HEK293T (cell line): ENCODE measurements around the gene PAQR7.

Experiments
- CTCF ChIA-PET: fragments of 350-600 bp; formaldehyde crosslinking; extraction: SDS; loops from one replicate; lab custom pipeline; 2021; ENCODE audit warnings: antibody characterized with exemption, inconsistent platforms; lab: Yijun Ruan, JAX
- POLR2A ChIA-PET: fragments of 350-600 bp; formaldehyde crosslinking; extraction: SDS; loops from one replicate; lab custom pipeline; 2020; ENCODE audit warnings: antibody characterized with exemption, inconsistent platforms; lab: Yijun Ruan, JAX
- DNase-seq: peaks from one replicate; pipeline ENCODE4 v3.0.0; 2012; ENCODE audit warnings: mixed read lengths; ENCODE audit errors: extremely low spot score
- ARNT ChIP-seq: fragments of 450-650 bp; IDR thresholded peaks from 2 replicates; pipeline ENCODE4 v1.6.1; 2017; ENCODE audit warnings: mild to moderate bottlenecking
- BHLHE40 ChIP-seq: fragments of 450-650 bp; IDR thresholded peaks from 2 replicates; pipeline ENCODE4 v1.6.1; 2016; ENCODE audit warnings: mild to moderate bottlenecking, moderate library complexity, borderline replicate concordance
- CTBP1 ChIP-seq: fragments of 450-650 bp; IDR thresholded peaks from 2 replicates; pipeline ENCODE4 v1.6.1; 2016; ENCODE audit warnings: borderline replicate concordance
- ELF4 ChIP-seq: fragments of 450-650 bp; IDR thresholded peaks from 2 replicates; pipeline ENCODE4 v1.6.1; 2017; ENCODE audit warnings: antibody characterized with exemption
- FOXA1 ChIP-seq: fragments of 450-650 bp; IDR thresholded peaks from 2 replicates; pipeline ENCODE4 v1.6.1; 2016; ENCODE audit warnings: mild to moderate bottlenecking
- FOXK2 ChIP-seq: fragments of 450-650 bp; IDR thresholded peaks from 2 replicates; pipeline ENCODE4 v1.6.1; 2016; ENCODE audit warnings: mild to moderate bottlenecking
- FOXM1 ChIP-seq: fragments of 450-650 bp; IDR thresholded peaks from 2 replicates; pipeline ENCODE4 v1.6.1; 2017; ENCODE audit warnings: mild to moderate bottlenecking, borderline replicate concordance
- HDGF ChIP-seq: fragments of 450-650 bp; IDR thresholded peaks from 2 replicates; pipeline ENCODE4 v1.6.1; 2017; ENCODE audit warnings: antibody characterized with exemption, borderline replicate concordance
- L3MBTL2 ChIP-seq: fragments of 450-650 bp; conservative IDR thresholded peaks from 2 replicates; pipeline ENCODE4 v1.6.1; 2016; ENCODE audit warnings: mild to moderate bottlenecking
- LEF1 ChIP-seq: fragments of 450-650 bp; IDR thresholded peaks from 2 replicates; pipeline ENCODE4 v1.6.1; 2017; ENCODE audit warnings: mild to moderate bottlenecking, borderline replicate concordance
- NFRKB ChIP-seq: fragments of 450-650 bp; IDR thresholded peaks from 2 replicates; pipeline ENCODE4 v1.6.1; 2016; ENCODE audit warnings: mild to moderate bottlenecking, moderate library complexity
- PKNOX1 ChIP-seq: fragments of 450-650 bp; IDR thresholded peaks from 2 replicates; pipeline ENCODE4 v1.6.1; 2016
- SP1 ChIP-seq: fragments of 450-650 bp; IDR thresholded peaks from 2 replicates; pipeline ENCODE4 v1.6.1; 2017
- SUZ12 ChIP-seq: fragments of 450-650 bp; IDR thresholded peaks from 2 replicates; pipeline ENCODE4 v1.6.1; 2016; ENCODE audit warnings: mild to moderate bottlenecking
- TARDBP ChIP-seq: fragments of 450-650 bp; IDR thresholded peaks from 2 replicates; pipeline ENCODE4 v1.6.1; 2016
- ZNF384 ChIP-seq: fragments of 450-650 bp; IDR thresholded peaks from 2 replicates; pipeline ENCODE4 v1.6.1; 2016

PAQR7 gene

GRCh38 chr1:25875154-25875855, at the start of gene PAQR7:
Gene PAQR7, minus strand, starts transcription at chr1:25875708. Its CDS starts 11,869 bp downstream, at chr1:25863839.
- TF ChIP-seq L3MBTL2 (peak; percentile 82), SP1 (no peak)
- CTCF ChIA-PET = interaction anchor here (1.2 kb wide), 1 partner anchor 20 kb away, joined by 4 read pairs; no protein-coding TSS in a partner anchor
- DNase-seq = peak; percentile 73
- POLR2A ChIA-PET = interaction anchor here (0.6 to 2.3 kb wide), 19 partner anchors 9 to 281 kb away, joined by 3 to 11 read pairs (median 4); partner anchors contain the start of genes AUNIP, MTFR1L and PAFAH2

- CTCF ChIA-PET = no interaction called here
- no peak for TF ChIP-seq TARDBP
- no peak for TF ChIP-seq NFRKB
- no peak for TF ChIP-seq LEF1
- no peak for TF ChIP-seq BHLHE40
- no peak for TF ChIP-seq CTBP1
- TF ChIP-seq FOXK2 = no peak
- no peak for TF ChIP-seq L3MBTL2
- TF ChIP-seq FOXM1 = no peak
- TF ChIP-seq PKNOX1 = no peak
- no peak for TF ChIP-seq ELF4
- DNase-seq = no peak
- POLR2A ChIA-PET = no interaction called here
Measured at GRCh38 chr1:25924454-25924853, 48.9 kb upstream of the PAQR7 start.

GRCh38 chr1:25922971-25923552, 47.6 kb upstream of the PAQR7 start:
- CTCF ChIA-PET = no interaction called here
- no peak for DNase-seq

GRCh38 chr1:25922056-25922970, 46.8 kb upstream of the PAQR7 start:
- CTCF ChIA-PET = no interaction called here
- TF ChIP-seq FOXK2 (no peak), L3MBTL2 (peak; percentile 52)
- DNase-seq = no peak
- POLR2A ChIA-PET = no interaction called here

More at GRCh38 chr1:25922971-25923552, 47.6 kb upstream of the PAQR7 start:
- no peak for TF ChIP-seq BHLHE40
- POLR2A ChIA-PET = no interaction called here

- POLR2A ChIA-PET = no interaction called here
- CTCF ChIA-PET = no interaction called here
- TF ChIP-seq PKNOX1 (no peak), HDGF (no peak), CTBP1 (no peak), FOXK2 (no peak), LEF1 (no peak), SUZ12 (no peak), FOXM1 (no peak), BHLHE40 (no peak), SP1 (no peak), ELF4 (no peak), ZNF384 (no peak), ARNT (no peak), L3MBTL2 (no peak), NFRKB (no peak), FOXA1 (no peak), TARDBP (no peak)
- DNase-seq = no peak
Measured at GRCh38 chr1:25918615-25919014, 43.1 kb upstream of the PAQR7 start.

- no peak for DNase-seq
- POLR2A ChIA-PET = no interaction called here
- CTCF ChIA-PET = no interaction called here
- no peak for TF ChIP-seq BHLHE40
- TF ChIP-seq LEF1 = no peak
- no peak for TF ChIP-seq L3MBTL2
- TF ChIP-seq SP1 = no peak
Measured at GRCh38 chr1:25917996-25918395, 42.5 kb upstream of the PAQR7 start.

- CTCF ChIA-PET = no interaction called here
- DNase-seq = no peak
- POLR2A ChIA-PET = no interaction called here
- TF ChIP-seq TARDBP (no peak), FOXA1 (no peak), BHLHE40 (no peak), LEF1 (no peak), FOXK2 (no peak), CTBP1 (no peak), SUZ12 (no peak), PKNOX1 (no peak), ZNF384 (no peak), HDGF (no peak), FOXM1 (no peak), NFRKB (no peak), L3MBTL2 (no peak), ELF4 (no peak)
Measured at GRCh38 chr1:25916460-25916859, 41.0 kb upstream of the PAQR7 start.
